Measurements from ENCODE around the gene SPATA13. TPM values are rescaled to one million over a fixed set of nuclear protein-coding genes. Genes with fewer than 3 reads are reported as not detected.

Gene SPATA13
- total RNA-seq, 1 experiment from 2014 or later: 43.0 TPM

DNA sequence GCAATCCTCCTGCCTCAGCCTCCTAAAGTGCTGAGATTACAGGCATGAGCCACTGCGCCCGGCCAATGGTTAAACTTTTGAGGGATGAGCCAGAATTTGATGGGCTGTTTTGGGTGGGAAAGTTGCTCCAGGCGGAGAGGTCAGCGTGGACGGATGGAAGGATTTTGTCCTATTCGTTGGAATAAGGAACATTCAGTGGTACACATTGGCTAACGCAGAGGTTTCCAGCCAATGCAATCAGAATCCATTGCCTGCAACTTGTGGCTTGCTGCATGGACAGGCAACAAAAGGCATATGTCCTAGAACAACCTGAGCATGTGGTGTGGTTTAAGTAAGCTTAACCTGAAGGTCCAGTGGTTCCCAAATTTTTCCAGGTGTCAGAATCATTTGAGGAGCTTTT, 113.4 kb downstream of the SPATA13 start:
- intact Hi-C loops (cut with micrococcal nuclease): no loop called here

DNA sequence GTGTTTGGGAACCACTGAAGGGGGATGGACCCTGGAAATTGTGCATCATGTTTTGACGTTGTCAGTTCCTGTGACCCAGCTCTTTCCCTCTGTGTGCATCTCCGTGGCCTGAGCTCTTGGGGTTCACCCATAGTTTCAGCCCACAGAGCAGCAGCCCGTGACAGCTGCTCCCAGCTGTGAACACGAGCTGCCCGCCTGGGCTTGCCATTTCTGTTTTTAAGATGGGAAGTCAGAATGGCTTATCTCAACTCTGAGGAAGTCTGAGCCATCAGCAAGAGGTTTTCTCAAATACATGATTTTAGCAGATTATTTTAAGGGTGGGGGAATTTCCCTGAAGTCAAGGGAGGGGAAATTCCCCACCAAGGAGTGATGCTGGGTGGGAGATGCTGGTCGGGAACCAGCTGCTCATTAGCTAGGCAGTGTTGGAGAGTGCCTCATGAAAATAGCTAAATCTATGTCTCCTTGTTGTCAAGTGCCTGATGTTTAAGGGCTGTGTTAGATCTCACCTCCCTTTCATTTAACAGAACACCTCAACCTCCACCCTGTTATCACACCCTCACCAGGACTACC, 114.0 kb downstream of the SPATA13 start:
- intact Hi-C loops (cut with micrococcal nuclease): no loop called here
- TF ChIP-seq, protein P1, sequence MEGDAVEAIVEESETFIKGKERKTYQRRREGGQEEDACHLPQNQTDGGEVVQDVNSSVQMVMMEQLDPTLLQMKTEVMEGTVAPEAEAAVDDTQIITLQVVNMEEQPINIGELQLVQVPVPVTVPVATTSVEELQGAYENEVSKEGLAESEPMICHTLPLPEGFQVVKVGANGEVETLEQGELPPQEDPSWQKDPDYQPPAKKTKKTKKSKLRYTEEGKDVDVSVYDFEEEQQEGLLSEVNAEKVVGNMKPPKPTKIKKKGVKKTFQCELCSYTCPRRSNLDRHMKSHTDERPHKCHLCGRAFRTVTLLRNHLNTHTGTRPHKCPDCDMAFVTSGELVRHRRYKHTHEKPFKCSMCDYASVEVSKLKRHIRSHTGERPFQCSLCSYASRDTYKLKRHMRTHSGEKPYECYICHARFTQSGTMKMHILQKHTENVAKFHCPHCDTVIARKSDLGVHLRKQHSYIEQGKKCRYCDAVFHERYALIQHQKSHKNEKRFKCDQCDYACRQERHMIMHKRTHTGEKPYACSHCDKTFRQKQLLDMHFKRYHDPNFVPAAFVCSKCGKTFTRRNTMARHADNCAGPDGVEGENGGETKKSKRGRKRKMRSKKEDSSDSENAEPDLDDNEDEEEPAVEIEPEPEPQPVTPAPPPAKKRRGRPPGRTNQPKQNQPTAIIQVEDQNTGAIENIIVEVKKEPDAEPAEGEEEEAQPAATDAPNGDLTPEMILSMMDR (conservative IDR thresholded peaks at IDR 0.05; ENCODE audit: low read depth, low read length): no peak
- TF ChIP-seq EZH2 (IDR thresholded peaks at IDR 0.05; ENCODE audit: low read length, unreplicated experiment) (no peak), EZH2phosphoT487 (IDR thresholded peaks at IDR 0.05; ENCODE audit: borderline replicate concordance, low read length) (no peak)
- Histone ChIP-seq H3K9me2 (replicated peaks; ENCODE audit: low read length) (no peaks in the 10 kb centered on the region), H3K79me2 (ENCODE audit: low read length) (no peaks in the 10 kb centered on the region), H3K27ac (ENCODE audit: low read length) (no peak overlapping the region), H3K9ac (ENCODE audit: low read length) (no peak overlapping the region), H2AFZ (ENCODE audit: low read length) (no peak overlapping the region), H3K4me3 (ENCODE audit: low read length) (no peak overlapping the region), H3K4me1 (ENCODE audit: insufficient read depth, low read length) (no peaks in the 10 kb centered on the region), H3K4me2 (ENCODE audit: low read length) (no peak overlapping the region), H3F3A (ENCODE audit: low read length, unreplicated experiment) (no peaks in the 10 kb centered on the region), H3K36me3 (ENCODE audit: low read depth, low read length) (no peaks in the 10 kb centered on the region), H4K20me1 (ENCODE audit: low read length) (no peaks in the 10 kb centered on the region), H3K27me3 (ENCODE audit: low read length) (no peaks in the 10 kb centered on the region), H3K9me3 (ENCODE audit: low read length) (no peaks in the 10 kb centered on the region)
- POLR2A ChIA-PET (ENCODE audit: unreplicated experiment): no interaction called here
- no TSS peak for BruUV-seq (replicated peaks)
- ATAC-seq: no peak
- CTCF ChIA-PET: no interaction called here
- DNase-seq: no peak

More for the DNA sequence above, 113.4 kb downstream of the SPATA13 start:
- ChIA-PET CTCF (no interaction called here), POLR2A (ENCODE audit: unreplicated experiment) (no interaction called here)
- Histone ChIP-seq H3K9me2 (replicated peaks; ENCODE audit: low read length) (no peaks in the 10 kb centered on the region), H3K36me3 (ENCODE audit: low read depth, low read length) (no peaks in the 10 kb centered on the region), H3K27me3 (ENCODE audit: low read length) (no peaks in the 10 kb centered on the region), H3K9ac (ENCODE audit: low read length) (no peak overlapping the region), H4K20me1 (ENCODE audit: low read length) (no peaks in the 10 kb centered on the region), H2AFZ (ENCODE audit: low read length) (no peak overlapping the region), H3K79me2 (ENCODE audit: low read length) (0 out of 2 replicates have a peak, but pooled peaks cover 2% of the 10 kb centered on the region), H3F3A (ENCODE audit: low read length, unreplicated experiment) (no peaks in the 10 kb centered on the region), H3K4me3 (ENCODE audit: low read length) (no peak overlapping the region), H3K4me1 (ENCODE audit: insufficient read depth, low read length) (no peaks in the 10 kb centered on the region), H3K27ac (ENCODE audit: low read length) (no peak overlapping the region), H3K9me3 (ENCODE audit: low read length) (no peaks in the 10 kb centered on the region), H3K4me2 (ENCODE audit: low read length) (no peak overlapping the region)
- DNase-seq: no peak
- TF ChIP-seq, protein P1 (conservative IDR thresholded peaks at IDR 0.05; ENCODE audit: low read depth, low read length): no peak
- TF ChIP-seq EZH2phosphoT487 (IDR thresholded peaks at IDR 0.05; ENCODE audit: borderline replicate concordance, low read length): no peak
- TF ChIP-seq EZH2 (IDR thresholded peaks at IDR 0.05; ENCODE audit: low read length, unreplicated experiment): no peak
- no TSS peak for BruUV-seq (replicated peaks)
- ATAC-seq: no peak

DNA sequence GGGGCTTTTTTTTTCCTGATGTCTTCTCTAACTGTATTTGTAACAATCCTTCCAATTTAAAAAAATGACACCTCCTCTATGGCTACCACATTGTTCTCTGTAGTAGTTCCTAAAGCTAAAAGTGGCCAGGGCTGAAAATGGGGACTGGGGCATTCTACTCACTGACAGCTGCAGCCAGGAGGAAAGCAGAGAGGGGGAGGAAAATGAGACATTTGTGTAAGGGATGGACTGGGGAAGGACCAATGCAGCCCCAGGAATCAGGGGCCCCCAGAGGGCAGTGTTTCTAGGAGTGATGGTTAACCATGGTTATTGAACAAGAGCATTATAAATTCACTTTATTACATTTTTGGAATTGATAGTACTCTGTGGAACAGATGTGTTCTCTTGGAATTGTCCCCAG, 114.5 kb downstream of the SPATA13 start:
- BruUV-seq (replicated peaks): no TSS peak
- no peaks in the 10 kb centered on the region for H3K27me3 ChIP-seq (ENCODE audit: low read length)
- H3K27ac ChIP-seq (ENCODE audit: low read length): no peak overlapping the region
- ChIA-PET POLR2A (ENCODE audit: unreplicated experiment) (no interaction called here), CTCF (no interaction called here)
- no peaks in the 10 kb centered on the region for H3K36me3 ChIP-seq (ENCODE audit: low read depth, low read length)
- no peaks in the 10 kb centered on the region for H3K9me3 ChIP-seq (ENCODE audit: low read length)
- intact Hi-C loops (cut with micrococcal nuclease): no loop called here
- no peak for DNase-seq
- TF ChIP-seq, protein P1 (conservative IDR thresholded peaks at IDR 0.05; ENCODE audit: low read depth, low read length): no peak
- TF ChIP-seq EZH2 (IDR thresholded peaks at IDR 0.05; ENCODE audit: low read length, unreplicated experiment) (no peak), EZH2phosphoT487 (IDR thresholded peaks at IDR 0.05; ENCODE audit: borderline replicate concordance, low read length) (no peak)
- H2AFZ ChIP-seq (ENCODE audit: low read length): no peak overlapping the region
- no peak overlapping the region for H3K9ac ChIP-seq (ENCODE audit: low read length)
- H3K4me2 ChIP-seq (ENCODE audit: low read length): no peak overlapping the region
- no peaks in the 10 kb centered on the region for H3K4me1 ChIP-seq (ENCODE audit: insufficient read depth, low read length)
- H3K79me2 ChIP-seq (ENCODE audit: low read length): no peaks in the 10 kb centered on the region
- no peaks in the 10 kb centered on the region for H3F3A ChIP-seq (ENCODE audit: low read length, unreplicated experiment)
- no peak for ATAC-seq
- H4K20me1 ChIP-seq (ENCODE audit: low read length): no peaks in the 10 kb centered on the region
- no peak overlapping the region for H3K4me3 ChIP-seq (ENCODE audit: low read length)
- no peaks in the 10 kb centered on the region for H3K9me2 ChIP-seq (replicated peaks; ENCODE audit: low read length)

Measured in PC-3 (cell line).